Measurements from ENCODE around the gene MEF2A.

Gene MEF2A

GRCh38 chr15:99708563-99708962 lies 142.8 kb downstream of the MEF2A start:
- Histone ChIP-seq H3K4me3 (peak overlapping the region; percentile 23), H3K27ac (peak overlapping the region; percentile 49 to 81)
- no peak for TF ChIP-seq CTCF (IDR thresholded peaks at IDR 0.05)
- DNase-seq (ENCODE audit: low spot score) = peak; percentile 86

- Histone ChIP-seq H3K27ac (peak overlapping the region; percentile 49 to 81), H3K4me3 (peak overlapping the region; percentile 23)
- no peak for DNase-seq (ENCODE audit: low spot score)
- no peak for TF ChIP-seq CTCF (IDR thresholded peaks at IDR 0.05)
These were observed 143.6 kb downstream of the MEF2A start for GRCh38 chr15:99709243-99709986.

- H3K4me3 ChIP-seq = no peak overlapping the region
- no peak for TF ChIP-seq CTCF (IDR thresholded peaks at IDR 0.05)
- H3K27ac ChIP-seq = peak overlapping the region in 1 of 2 donors; percentile 65
- DNase-seq (ENCODE audit: low spot score) = no peak
These were observed 145.8 kb downstream of the MEF2A start for GRCh38 chr15:99711625-99712024.

- no peak for DNase-seq (ENCODE audit: low spot score)
- H3K27ac ChIP-seq = no peak overlapping the region
- H3K4me3 ChIP-seq = no peak overlapping the region
- no peak for TF ChIP-seq CTCF (IDR thresholded peaks at IDR 0.05)
These were observed 146.6 kb downstream of the MEF2A start for GRCh38 chr15:99712415-99712814.

- TF ChIP-seq CTCF (IDR thresholded peaks at IDR 0.05) = no peak
- Histone ChIP-seq H3K4me3 (peak overlapping the region; percentile 39), H3K27ac (peak overlapping the region; percentile 34 to 79)
- DNase-seq (ENCODE audit: low spot score) = no peak
These were observed 150.8 kb downstream of the MEF2A start for GRCh38 chr15:99716540-99717095.

GRCh38 chr15:99717161-99718009 lies 151.6 kb downstream of the MEF2A start:
- peak overlapping the region; percentile 39 for H3K4me3 ChIP-seq
- H3K27ac ChIP-seq = peak overlapping the region; percentile 34 to 79
- no peak for TF ChIP-seq CTCF (IDR thresholded peaks at IDR 0.05)

More at GRCh38 chr15:99717161-99718009, 151.6 kb downstream of the MEF2A start:
- no peak for DNase-seq (ENCODE audit: low spot score)
